ENCODE results near the gene GRIN2A. TPM values are rescaled to one million over a fixed set of nuclear protein-coding genes. Genes with fewer than 3 reads are reported as not detected.
"Not testable (repeated sequence)": the region's sequence is repeated elsewhere in the genome, so short reads cannot be mapped to it uniquely, and the experiment has no call there.

GRIN2A gene
- total and polyA plus RNA-seq, 2 of the 13 experiments (the other 11 are each of a cell fraction or from before 2014, with no cell fraction given), result not detected

DNA sequence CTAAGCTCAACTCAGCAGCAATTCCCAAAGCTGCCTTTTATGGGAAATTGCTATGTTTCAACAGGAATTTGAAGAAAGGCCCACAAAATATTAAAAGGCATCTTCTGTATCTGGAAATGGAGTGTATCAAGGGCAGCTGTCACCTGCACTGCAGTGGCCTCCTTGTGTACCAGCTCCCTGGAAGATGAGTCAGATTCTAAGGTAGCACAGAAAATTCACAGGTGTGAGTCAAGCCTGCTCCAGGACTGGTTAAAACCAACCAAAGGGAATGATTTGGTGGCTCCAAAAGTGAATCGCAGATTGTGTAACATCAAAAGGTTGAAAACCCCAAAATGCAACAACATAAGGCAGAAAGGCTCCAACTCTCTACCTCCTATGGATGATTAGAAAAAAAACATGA lies 296.4 kb downstream of the GRIN2A start:
- TF ChIP-seq ZNF496 (CRISPR knock-in tag; IDR thresholded peaks at IDR 0.05; ENCODE audit: insufficient replicate concordance), result no peak
- TF ChIP-seq ZNF468 (CRISPR knock-in tag; IDR thresholded peaks at IDR 0.05), result no peak
- TF ChIP-seq AGO2 (optimal IDR thresholded peaks at IDR 0.05; ENCODE audit: low read depth, low read length), result no peak
- no TSS peak for BruUV-seq (replicated peaks)
- H3K4me2 ChIP-seq (ENCODE audit: low read depth, low read length), result no peak overlapping the region
- H3K27ac ChIP-seq (ENCODE audit: extremely low read length, insufficient read depth, low read length), result no peak overlapping the region
- no peak overlapping the region for H3K9ac ChIP-seq (ENCODE audit: insufficient read depth, low read depth, low read length)
- WGBS (ENCODE audit: low lambda C conversion rate), result 64% methylated on average over 1 of the region's 1 CpG
- intact Hi-C loops (cut with micrococcal nuclease; ENCODE audit: unreplicated experiment), result no loop called here
- FAIRE-seq (no peak), DNase-seq (ENCODE audit: low spot score) (no peak), ATAC-seq (no peak)
- no peaks in the 10 kb centered on the region for H3K79me2 ChIP-seq (ENCODE audit: insufficient read depth, low read length)
- no peak overlapping the region for H3K4me3 ChIP-seq (replicated peaks in 1 of 3; ENCODE audit: insufficient read depth in 1 of 3, low read depth in 2 of 3, low read length in 3 of 3)
- in situ Hi-C loops (cut with HindIII; ENCODE audit: extremely low pct_ligation_motif_present, low pct_unique_long_range_greater_than_20kb), result no loop called here
- no peaks in the 10 kb centered on the region for H3K4me1 ChIP-seq (ENCODE audit: insufficient read depth, low read length)
- H3K36me3 ChIP-seq (replicated peaks in 1 of 2; ENCODE audit: control insufficient read depth in 1 of 2, insufficient read depth in 2 of 2, low read length in 2 of 2), result no peaks in the 10 kb centered on the region
- H2AFZ ChIP-seq (ENCODE audit: low read length), result no peak overlapping the region
- ChIA-PET POLR2A (no interaction called here), CTCF (ENCODE audit: low intra/inter-chr PET ratio, low total read pairs) (no interaction called here)
- no peaks in the 10 kb centered on the region for H4K20me1 ChIP-seq (ENCODE audit: insufficient read depth, low read length)
- H3K27me3 ChIP-seq (ENCODE audit: control insufficient read depth in 1 of 2, insufficient read depth in 2 of 2, low read length in 2 of 2), result peaks cover 0 to 21% of the 10 kb centered on the region in 2 experiments; a peak in 3 of 5 replicates
- H3K9me3 ChIP-seq (ENCODE audit: low read length), result no peaks in the 10 kb centered on the region

- peaks cover 0 to 18% of the 10 kb centered on the region in 2 experiments; a peak in 3 of 5 replicates for H3K27me3 ChIP-seq (ENCODE audit: control insufficient read depth in 1 of 2, insufficient read depth in 2 of 2, low read length in 2 of 2)
- intact Hi-C loops (cut with micrococcal nuclease; ENCODE audit: unreplicated experiment), result no loop called here
- no peaks in the 10 kb centered on the region for H3K79me2 ChIP-seq (ENCODE audit: insufficient read depth, low read length)
- no TSS peak for BruUV-seq (replicated peaks)
- CTCF ChIA-PET (ENCODE audit: low intra/inter-chr PET ratio, low total read pairs), result no interaction called here
- TF ChIP-seq SOX5 (CRISPR knock-in tag; IDR thresholded peaks at IDR 0.05; ENCODE audit: borderline replicate concordance), result no peak
- no peak for TF ChIP-seq GPBP1L1 (CRISPR knock-in tag; IDR thresholded peaks at IDR 0.05)
- TF ChIP-seq NFKB2 (CRISPR knock-in tag; IDR thresholded peaks at IDR 0.05; ENCODE audit: borderline replicate concordance), result no peak
- TF ChIP-seq ZMYM3 (CRISPR knock-in tag; IDR thresholded peaks at IDR 0.05), result no peak
- no peaks in the 10 kb centered on the region for H3K4me1 ChIP-seq (ENCODE audit: insufficient read depth, low read length)
- H3K27ac ChIP-seq (ENCODE audit: extremely low read length, insufficient read depth, low read length), result no peak overlapping the region
- no peak for DNase-seq (ENCODE audit: low spot score)
- no peaks in the 10 kb centered on the region for H3K9me3 ChIP-seq (ENCODE audit: low read length)
- ATAC-seq, result no peak
- no peak overlapping the region for H3K4me2 ChIP-seq (ENCODE audit: low read depth, low read length)
- H3K9ac ChIP-seq (ENCODE audit: insufficient read depth, low read depth, low read length), result no peak overlapping the region
- no peak overlapping the region for H3K4me3 ChIP-seq (replicated peaks in 1 of 3; ENCODE audit: insufficient read depth in 1 of 3, low read depth in 2 of 3, low read length in 3 of 3)
- no peaks in the 10 kb centered on the region for H4K20me1 ChIP-seq (ENCODE audit: insufficient read depth, low read length)
- in situ Hi-C loops (cut with HindIII; ENCODE audit: extremely low pct_ligation_motif_present, low pct_unique_long_range_greater_than_20kb), result no loop called here
- no peak overlapping the region for H2AFZ ChIP-seq (ENCODE audit: low read length)
- POLR2A ChIA-PET, result no interaction called here
- no peaks in the 10 kb centered on the region for H3K36me3 ChIP-seq (replicated peaks in 1 of 2; ENCODE audit: control insufficient read depth in 1 of 2, insufficient read depth in 2 of 2, low read length in 2 of 2)
- no peak for FAIRE-seq
- WGBS (ENCODE audit: low lambda C conversion rate), result 10% methylated on average over 9 of the region's 9 CpGs
These were observed 296.8 kb downstream of the GRIN2A start for GRCh38 chr16:9885467-9885866.

DNA sequence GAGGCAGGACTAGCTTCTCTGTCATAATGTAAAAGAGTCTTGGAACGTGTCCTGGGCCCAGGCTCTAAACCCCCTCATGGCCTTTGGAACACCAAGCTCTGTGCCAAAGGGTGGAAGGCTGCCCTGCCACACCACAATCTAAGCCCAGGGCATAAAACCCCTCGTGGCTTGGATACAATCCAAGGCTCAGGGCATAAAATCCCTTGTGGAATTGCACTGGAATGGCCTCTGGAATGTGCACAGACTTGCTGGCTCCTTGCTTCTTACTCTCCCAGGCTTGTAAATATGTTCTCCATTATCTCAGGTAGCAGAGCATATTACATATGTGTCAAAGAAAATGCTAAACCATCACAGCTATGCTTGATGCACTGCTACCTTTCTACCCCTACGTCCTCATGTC lies 306.2 kb downstream of the GRIN2A start:
- H3K79me2 ChIP-seq (ENCODE audit: insufficient read depth, low read length); H3K27ac ChIP-seq (ENCODE audit: extremely low read length, insufficient read depth, low read length); intact Hi-C loops (cut with micrococcal nuclease; ENCODE audit: unreplicated experiment); H3K9ac ChIP-seq (ENCODE audit: insufficient read depth, low read depth, low read length); BruUV-seq (replicated peaks); DNase-seq (ENCODE audit: low spot score); H3K4me1 ChIP-seq (ENCODE audit: insufficient read depth, low read length); H3K4me3 ChIP-seq (replicated peaks in 1 of 3; ENCODE audit: insufficient read depth in 1 of 3, low read depth in 2 of 3, low read length in 3 of 3); H4K20me1 ChIP-seq (ENCODE audit: insufficient read depth, low read length); ATAC-seq; POLR2A ChIA-PET; FAIRE-seq; H3K4me2 ChIP-seq (ENCODE audit: low read depth, low read length); in situ Hi-C loops (cut with HindIII; ENCODE audit: extremely low pct_ligation_motif_present, low pct_unique_long_range_greater_than_20kb); H3K9me3 ChIP-seq (ENCODE audit: low read length); H3K27me3 ChIP-seq (ENCODE audit: control insufficient read depth in 1 of 2, insufficient read depth in 2 of 2, low read length in 2 of 2); CTCF ChIA-PET (ENCODE audit: low intra/inter-chr PET ratio, low total read pairs); H3K36me3 ChIP-seq (replicated peaks in 1 of 2; ENCODE audit: control insufficient read depth in 1 of 2, insufficient read depth in 2 of 2, low read length in 2 of 2); H2AFZ ChIP-seq (ENCODE audit: low read length): not testable (repeated sequence)
- 2% methylated on average over 3 of the region's 3 CpGs for WGBS (ENCODE audit: low lambda C conversion rate)

Measured in HepG2 (cell line).